NT2/D1 (cell line): Measurements from ENCODE around the gene CACNA1S.

Experiments used
- SUZ12 ChIP-seq: IDR thresholded peaks from 2 replicates; pipeline ENCODE4 v1.6.1; 2011; ENCODE audit not compliant: insufficient read length, insufficient read depth; ENCODE audit errors: extremely low read depth
- YY1 ChIP-seq: IDR thresholded peaks from 2 replicates; pipeline ENCODE4 v1.6.1; 2011; ENCODE audit not compliant: insufficient read length, insufficient read depth
- ZNF274 ChIP-seq: IDR thresholded peaks from 2 replicates; pipeline ENCODE4 v1.6.1; 2011; ENCODE audit warnings: mild to moderate bottlenecking, low read depth, low read length

DNA sequence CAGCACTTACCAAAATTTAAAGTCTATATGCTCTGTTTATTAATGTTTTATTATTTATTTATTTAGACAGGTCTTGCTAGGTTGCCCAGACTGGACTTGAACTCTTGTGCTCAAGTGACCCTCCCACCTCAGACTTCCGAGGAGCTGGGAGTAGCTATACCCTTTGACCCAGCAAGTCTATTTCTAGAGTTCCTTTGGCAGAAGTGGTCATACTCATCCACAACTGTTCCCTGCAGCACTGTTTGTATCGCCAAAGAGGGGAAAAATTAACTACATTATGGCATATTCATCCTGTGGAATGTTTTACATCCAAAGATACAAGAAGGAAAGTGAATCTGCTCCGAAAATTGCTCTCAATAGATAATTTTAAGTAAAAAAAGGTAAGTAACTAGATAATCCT lies 28.5 kb downstream of the CACNA1S start:
- TF ChIP-seq YY1 (no peak), ZNF274 (no peak), SUZ12 (no peak)
